ENCODE results near the gene CTNND1. TPM values are rescaled to one million over a fixed set of nuclear protein-coding genes. Genes with fewer than 3 reads are reported as not detected.

CTNND1 gene
- total RNA-seq, 3 donors from 2014 or later: 82.1 to 259 (median 175) TPM

GRCh38 chr11:57786436-57786835 lies 24.8 kb downstream of the CTNND1 start:
- Histone ChIP-seq H3K27ac (peak overlapping the region; percentile 48 to 75), H3K27me3 (no peaks in the 10 kb centered on the region), H3K36me3 (no peaks in the 10 kb centered on the region), H3K4me1 (peaks cover 3 to 41% of the 10 kb centered on the region in 2 donors), H3K4me3 (no peak overlapping the region), H3K9me3 (no peaks in the 10 kb centered on the region)
- DNase-seq (ENCODE audit: low spot score in 2 of 2): no peak
- TF ChIP-seq CTCF (IDR thresholded peaks at IDR 0.05) (no peak), POLR2A (IDR thresholded peaks at IDR 0.05) (no peak), POLR2AphosphoS5 (IDR thresholded peaks at IDR 0.05) (no peak)
- intact Hi-C loops (cut with DNase I; ENCODE audit: low total_unique reads): no loop called here

GRCh38 chr11:57787006-57787604 lies 25.5 kb downstream of the CTNND1 start:
- Histone ChIP-seq H3K36me3 (no peaks in the 10 kb centered on the region), H3K4me1 (peaks cover 0 to 37% of the 10 kb centered on the region in 2 donors), H3K9me3 (no peaks in the 10 kb centered on the region), H3K4me3 (no peak overlapping the region), H3K27me3 (no peaks in the 10 kb centered on the region), H3K27ac (peak overlapping the region; percentile 48 to 75)
- TF ChIP-seq POLR2A (IDR thresholded peaks at IDR 0.05): no peak
- intact Hi-C loops (cut with DNase I; ENCODE audit: low total_unique reads): no loop called here
- DNase-seq (ENCODE audit: low spot score in 2 of 2): no peak

GRCh38 chr11:57787920-57788702 lies 26.5 kb downstream of the CTNND1 start:
- Histone ChIP-seq H3K27me3 (no peaks in the 10 kb centered on the region), H3K9me3 (no peaks in the 10 kb centered on the region), H3K36me3 (no peaks in the 10 kb centered on the region), H3K27ac (peak overlapping the region; percentile 64 to 75), H3K4me3 (no peak overlapping the region), H3K4me1 (peaks cover 0 to 30% of the 10 kb centered on the region in 2 donors)
- TF ChIP-seq POLR2AphosphoS5 (IDR thresholded peaks at IDR 0.05): peak in 1 of 3 donors; percentile 44
- TF ChIP-seq POLR2A (IDR thresholded peaks at IDR 0.05): no peak
- intact Hi-C loops (cut with DNase I; ENCODE audit: low total_unique reads): no loop called here
- peak in 1 of 2 donors; percentile 70 for DNase-seq (ENCODE audit: low spot score in 2 of 2)

- Histone ChIP-seq H3K4me1 (peaks cover 0 to 34% of the 10 kb centered on the region in 2 donors), H3K36me3 (no peaks in the 10 kb centered on the region), H3K4me3 (no peak overlapping the region), H3K27me3 (no peaks in the 10 kb centered on the region), H3K9me3 (no peaks in the 10 kb centered on the region), H3K27ac (peak overlapping the region; percentile 64 to 75)
- intact Hi-C loops (cut with DNase I; ENCODE audit: low total_unique reads): no loop called here
- TF ChIP-seq POLR2A (IDR thresholded peaks at IDR 0.05) (no peak), CTCF (IDR thresholded peaks at IDR 0.05) (no peak), POLR2AphosphoS5 (IDR thresholded peaks at IDR 0.05) (no peak)
- DNase-seq (ENCODE audit: low spot score in 2 of 2): no peak
Observed at GRCh38 chr11:57788703-57789088, 27.1 kb downstream of the CTNND1 start.

- DNase-seq (ENCODE audit: low spot score in 2 of 2): peak in 1 of 2 donors; percentile 56
- Histone ChIP-seq H3K4me1 (peaks cover 0 to 41% of the 10 kb centered on the region in 2 donors), H3K27me3 (no peaks in the 10 kb centered on the region), H3K4me3 (peak overlapping the region in 1 of 3 donors; percentile 26), H3K27ac (peak overlapping the region; percentile 62 to 68), H3K9me3 (no peaks in the 10 kb centered on the region), H3K36me3 (no peaks in the 10 kb centered on the region)
- TF ChIP-seq POLR2A (IDR thresholded peaks at IDR 0.05) (no peak), POLR2AphosphoS5 (IDR thresholded peaks at IDR 0.05) (no peak), CTCF (IDR thresholded peaks at IDR 0.05) (no peak)
- intact Hi-C loops (cut with DNase I; ENCODE audit: low total_unique reads): no loop called here
Observed at GRCh38 chr11:57791321-57792059, 29.9 kb downstream of the CTNND1 start.
